HG03442 (cell line): ENCODE measurements around the gene DNAJB6.

Source experiments
- ATAC-seq: cut with Tn5 transposase; IDR thresholded peaks from one replicate; pipeline ENCODE4 v1.9.1; 2021; ENCODE audit warnings: mild to moderate bottlenecking, moderate library complexity; ENCODE audit not compliant: unreplicated experiment

Gene DNAJB6

GRCh38 chr7:157407512-157408257 lies 70.9 kb downstream of the DNAJB6 start:
- no peak for ATAC-seq

- ATAC-seq: no peak
These were observed 71.7 kb downstream of the DNAJB6 start for GRCh38 chr7:157408258-157409101.

- ATAC-seq: no peak
These were observed 72.4 kb downstream of the DNAJB6 start for GRCh38 chr7:157409149-157409752.

GRCh38 chr7:157409753-157410727 lies 73.2 kb downstream of the DNAJB6 start:
- ATAC-seq: no peak

GRCh38 chr7:157410831-157411556 lies 74.2 kb downstream of the DNAJB6 start:
- no peak for ATAC-seq

- ATAC-seq: no peak
These were observed 74.8 kb downstream of the DNAJB6 start for GRCh38 chr7:157411580-157411979.

GRCh38 chr7:157412021-157412443 lies 75.2 kb downstream of the DNAJB6 start:
- ATAC-seq: no peak

- ATAC-seq: no peak
These were observed 75.8 kb downstream of the DNAJB6 start for GRCh38 chr7:157412491-157413180.

GRCh38 chr7:157413881-157414701 lies 77.3 kb downstream of the DNAJB6 start:
- no peak for ATAC-seq

- no peak for ATAC-seq
These were observed 77.9 kb downstream of the DNAJB6 start for GRCh38 chr7:157414702-157415096.

- ATAC-seq: no peak
These were observed 78.7 kb downstream of the DNAJB6 start for GRCh38 chr7:157415486-157415885.

GRCh38 chr7:157416011-157416410 lies 79.2 kb downstream of the DNAJB6 start:
- no peak for ATAC-seq

GRCh38 chr7:157418204-157419034 lies 81.6 kb downstream of the DNAJB6 start:
- no peak for ATAC-seq

GRCh38 chr7:157419035-157419293 lies 82.2 kb downstream of the DNAJB6 start:
- ATAC-seq: no peak

- no peak for ATAC-seq
These were observed 85.5 kb downstream of the DNAJB6 start for GRCh38 chr7:157422279-157422678.

- ATAC-seq: no peak
These were observed 86.5 kb downstream of the DNAJB6 start for GRCh38 chr7:157423348-157423747.

GRCh38 chr7:157423886-157424565 lies 87.2 kb downstream of the DNAJB6 start:
- ATAC-seq: no peak
